ENCODE results near the gene ARHGEF7. TPM values are rescaled to one million over a fixed set of nuclear protein-coding genes. Genes with fewer than 3 reads are reported as not detected.

Gene ARHGEF7
- total RNA-seq, 2 donors from 2014 or later, result 49.5 to 53.5 TPM

DNA sequence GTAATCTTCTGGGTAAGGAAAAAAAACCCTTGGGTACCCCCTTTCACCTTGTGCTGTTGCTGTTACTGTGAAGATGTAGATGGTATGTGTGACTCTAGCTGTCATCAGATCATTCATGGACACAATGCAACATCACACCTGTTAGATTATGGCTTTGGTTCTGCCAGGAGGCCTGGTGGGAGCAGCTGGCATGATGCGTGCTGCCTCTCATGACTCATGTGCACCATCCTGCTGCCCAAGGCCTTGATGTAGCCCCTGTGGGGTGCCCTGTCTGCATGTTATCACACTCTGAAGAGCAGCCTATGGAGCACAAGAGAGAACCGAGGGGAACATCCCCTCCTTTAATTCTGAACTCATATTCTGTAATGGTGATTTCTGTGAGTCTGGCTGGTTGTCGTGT lies 147.6 kb downstream of the ARHGEF7 start:
- DNase-seq, result no peak
- Mint-ChIP-seq H3K27me3 (ENCODE audit: insufficient read depth) (no peaks in the 10 kb centered on the region), H3K4me3 (no peak overlapping the region), H3K27ac (no peak overlapping the region), H3K9me3 (no peaks in the 10 kb centered on the region), H3K36me3 (ENCODE audit: low read depth) (peaks cover 28% of the 10 kb centered on the region), H3K4me1 (peaks cover 30% of the 10 kb centered on the region)
- Histone ChIP-seq H3K36me3 (ENCODE audit: control insufficient read depth, insufficient read depth, low read length) (peaks cover 25% of the 10 kb centered on the region), H3K4me1 (ENCODE audit: control insufficient read depth, insufficient read depth, low read length) (peaks cover 4% of the 10 kb centered on the region), H3K9ac (ENCODE audit: extremely low read depth, low read length, poor library complexity, severe bottlenecking) (no peak overlapping the region), H3K4me3 (ENCODE audit: low read length) (no peak overlapping the region), H3K9me3 (ENCODE audit: control insufficient read depth, low read length) (peaks cover 13% of the 10 kb centered on the region), H3K27me3 (ENCODE audit: control insufficient read depth, insufficient read depth, low read length, poor library complexity, severe bottlenecking) (no peaks in the 10 kb centered on the region), H3K27ac (ENCODE audit: low read depth, low read length) (no peak overlapping the region)
- WGBS, 2 experiments (ENCODE audit: insufficient coverage in 1 of 2, insufficient read length in 1 of 2), result 95 to 100% methylated on average over 3 of the region's 3 CpGs
- TF ChIP-seq, protein P1, sequence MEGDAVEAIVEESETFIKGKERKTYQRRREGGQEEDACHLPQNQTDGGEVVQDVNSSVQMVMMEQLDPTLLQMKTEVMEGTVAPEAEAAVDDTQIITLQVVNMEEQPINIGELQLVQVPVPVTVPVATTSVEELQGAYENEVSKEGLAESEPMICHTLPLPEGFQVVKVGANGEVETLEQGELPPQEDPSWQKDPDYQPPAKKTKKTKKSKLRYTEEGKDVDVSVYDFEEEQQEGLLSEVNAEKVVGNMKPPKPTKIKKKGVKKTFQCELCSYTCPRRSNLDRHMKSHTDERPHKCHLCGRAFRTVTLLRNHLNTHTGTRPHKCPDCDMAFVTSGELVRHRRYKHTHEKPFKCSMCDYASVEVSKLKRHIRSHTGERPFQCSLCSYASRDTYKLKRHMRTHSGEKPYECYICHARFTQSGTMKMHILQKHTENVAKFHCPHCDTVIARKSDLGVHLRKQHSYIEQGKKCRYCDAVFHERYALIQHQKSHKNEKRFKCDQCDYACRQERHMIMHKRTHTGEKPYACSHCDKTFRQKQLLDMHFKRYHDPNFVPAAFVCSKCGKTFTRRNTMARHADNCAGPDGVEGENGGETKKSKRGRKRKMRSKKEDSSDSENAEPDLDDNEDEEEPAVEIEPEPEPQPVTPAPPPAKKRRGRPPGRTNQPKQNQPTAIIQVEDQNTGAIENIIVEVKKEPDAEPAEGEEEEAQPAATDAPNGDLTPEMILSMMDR (conservative IDR thresholded peaks at IDR 0.05), result no peak

DNA sequence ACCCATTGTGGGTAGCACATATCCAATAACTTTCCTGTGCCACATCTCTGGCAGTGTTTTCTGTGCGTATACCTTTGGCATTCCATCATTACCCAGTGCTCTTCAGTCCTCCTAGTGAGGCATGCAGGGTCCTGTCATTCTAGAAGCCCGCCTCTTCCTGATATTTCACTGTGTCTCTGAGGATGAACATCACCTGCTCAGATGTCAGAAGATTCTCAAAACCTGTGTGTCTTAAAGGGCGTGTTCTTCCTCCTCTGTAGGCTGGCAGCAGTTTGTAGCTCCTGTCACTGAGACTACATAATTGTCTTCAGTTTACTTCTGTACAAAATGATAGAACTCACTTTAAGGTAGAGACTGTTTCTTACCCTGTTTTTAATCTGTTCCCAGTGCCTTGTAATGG lies 148.5 kb downstream of the ARHGEF7 start:
- H3K4me1 Mint-ChIP-seq, result peaks cover 32% of the 10 kb centered on the region
- Histone ChIP-seq H3K36me3 (ENCODE audit: control insufficient read depth, insufficient read depth, low read length) (peaks cover 22% of the 10 kb centered on the region), H3K4me3 (ENCODE audit: low read length) (no peak overlapping the region), H3K9me3 (ENCODE audit: control insufficient read depth, low read length) (peaks cover 6% of the 10 kb centered on the region), H3K9ac (ENCODE audit: extremely low read depth, low read length, poor library complexity, severe bottlenecking) (no peak overlapping the region), H3K27ac (ENCODE audit: low read depth, low read length) (no peak overlapping the region), H3K4me1 (ENCODE audit: control insufficient read depth, insufficient read depth, low read length) (peaks cover 6% of the 10 kb centered on the region), H3K27me3 (ENCODE audit: control insufficient read depth, insufficient read depth, low read length, poor library complexity, severe bottlenecking) (no peaks in the 10 kb centered on the region)
- H3K27me3 Mint-ChIP-seq (ENCODE audit: insufficient read depth), result no peaks in the 10 kb centered on the region
- H3K27ac Mint-ChIP-seq, result no peak overlapping the region
- no peak for DNase-seq
- H3K4me3 Mint-ChIP-seq, result no peak overlapping the region
- peaks cover 26% of the 10 kb centered on the region for H3K36me3 Mint-ChIP-seq (ENCODE audit: low read depth)
- H3K9me3 Mint-ChIP-seq, result no peaks in the 10 kb centered on the region
- TF ChIP-seq, protein P1 (conservative IDR thresholded peaks at IDR 0.05), result no peak
- 91 to 94% methylated on average over 3 of the region's 3 CpGs for WGBS, 2 experiments (ENCODE audit: insufficient coverage in 1 of 2, insufficient read length in 1 of 2)

DNA sequence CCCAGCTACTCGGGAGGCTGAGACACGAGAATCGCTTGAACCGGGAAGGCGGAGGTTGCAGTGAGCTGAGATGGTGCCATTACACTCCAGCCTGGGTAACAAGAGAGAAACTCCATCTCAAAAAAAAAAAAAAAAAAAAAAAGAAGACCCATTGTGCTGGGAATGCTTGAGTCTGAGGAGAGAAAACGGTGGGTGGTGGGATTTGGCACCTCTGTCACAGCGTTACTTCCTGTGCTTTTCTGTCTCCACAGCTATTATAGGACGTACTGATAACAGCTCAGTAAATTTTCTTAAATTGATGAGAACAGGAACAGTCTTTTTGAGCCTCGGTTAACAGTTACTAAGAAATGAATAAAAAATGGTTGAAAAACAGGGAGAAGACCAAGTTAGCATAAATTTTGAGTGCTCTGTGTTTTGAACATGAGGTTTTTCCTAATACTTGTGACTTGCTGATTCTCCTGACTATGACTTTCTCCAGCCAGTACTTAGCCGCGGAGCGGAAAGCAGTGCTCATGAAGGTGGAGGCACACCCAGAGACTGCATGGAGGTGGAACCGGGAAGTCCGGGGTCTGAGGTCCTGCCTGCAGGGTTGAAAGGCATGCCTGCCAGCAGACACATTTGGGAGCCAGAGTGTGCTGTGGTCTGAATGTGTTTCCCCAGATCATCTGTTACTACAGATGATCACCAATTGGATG lies 150.0 kb downstream of the ARHGEF7 start:
- peak; percentile 72 for DNase-seq
- no peak overlapping the region for H3K4me3 ChIP-seq (ENCODE audit: low read length)
- Mint-ChIP-seq H3K36me3 (ENCODE audit: low read depth) (peaks cover 26% of the 10 kb centered on the region), H3K4me3 (no peak overlapping the region), H3K27me3 (ENCODE audit: insufficient read depth) (no peaks in the 10 kb centered on the region), H3K27ac (peak overlapping the region; percentile 46), H3K4me1 (peaks cover 32% of the 10 kb centered on the region), H3K9me3 (no peaks in the 10 kb centered on the region)
- no peaks in the 10 kb centered on the region for H3K27me3 ChIP-seq (ENCODE audit: control insufficient read depth, insufficient read depth, low read length, poor library complexity, severe bottlenecking)
- no peak overlapping the region for H3K27ac ChIP-seq (ENCODE audit: low read depth, low read length)
- peaks cover 23% of the 10 kb centered on the region for H3K36me3 ChIP-seq (ENCODE audit: control insufficient read depth, insufficient read depth, low read length)
- TF ChIP-seq, protein P1 (conservative IDR thresholded peaks at IDR 0.05), result no peak
- WGBS, 2 experiments (ENCODE audit: insufficient coverage in 1 of 2, insufficient read length in 1 of 2), result 80 to 92% methylated on average over 10 to 14 of the region's 14 CpGs
- H3K4me1 ChIP-seq (ENCODE audit: control insufficient read depth, insufficient read depth, low read length), result peaks cover 6% of the 10 kb centered on the region
- no peak overlapping the region for H3K9ac ChIP-seq (ENCODE audit: extremely low read depth, low read length, poor library complexity, severe bottlenecking)
- no peaks in the 10 kb centered on the region for H3K9me3 ChIP-seq (ENCODE audit: control insufficient read depth, low read length)
